Body of pancreas (tissue), 4 donors: ENCODE data around the gene PUS3. TPM values are rescaled to one million over a fixed set of nuclear protein-coding genes. Genes with fewer than 3 reads are reported as not detected.

Source experiments
- ATAC-seq: fragments of 150-250 bp; one replicate; pipeline ENCODE4 v1.9.1; 2016
- DNase-seq, 4 donors: peaks; one replicate each; pipeline ENCODE4 v3.0.0-alpha.2; 2019
- H3K27ac ChIP-seq, 4 donors: fragments of 200-600 bp; sonication (generic); 1 replicate in 3 of 4; 2 replicates in 1 of 4; pipeline versions ENCODE4 v1.5.1 to v1.6.1; 2016 to 2019; ENCODE audit warnings: mild to moderate bottlenecking in 1 of 4, mixed read lengths in 1 of 4, moderate library complexity in 1 of 4
- H3K27me3 ChIP-seq, 2 donors: fragments of 200-600 bp; sonication (generic); one replicate each; pipeline ENCODE4 v1.6.0; 2016; ENCODE audit warnings: mild to moderate bottlenecking in 1 of 2
- H3K36me3 ChIP-seq, 2 donors: fragments of 200-600 bp; sonication (generic); replicated peaks in 1 of 2; 2 replicates each; pipeline ENCODE4 v1.5.1; 2016; ENCODE audit warnings: low read depth in 2 of 2; ENCODE audit not compliant: insufficient read depth in 1 of 2
- H3K4me1 ChIP-seq: fragments of 200-600 bp; sonication (generic); one replicate; pipeline ENCODE4 v1.6.0; 2016
- H3K4me3 ChIP-seq, 2 donors: fragments of 200-600 bp; sonication (generic); 1 replicate in 1 of 2; 2 replicates in 1 of 2; pipeline ENCODE4 v1.5.1; 2016 to 2019
- H3K9me3 ChIP-seq, 3 donors: fragments of 200-600 bp; sonication (generic); 1 replicate in 2 of 3; 2 replicates in 1 of 3; pipeline ENCODE4 v1.5.1; 2016
- CTCF ChIP-seq, 7 experiments: fragments of 450-650 bp in 4 of 7; fragments of 200-600 bp in 3 of 7; sonication (generic) in 3 of 7; IDR thresholded peaks; one replicate each; pipeline ENCODE4 v1.5.1; 2016 to 2019; ENCODE audit warnings: antibody characterized with exemption in 7 of 7
- POLR2A ChIP-seq, 3 donors: fragments of 450-650 bp; IDR thresholded peaks; one replicate each; pipeline ENCODE4 v1.6.1; 2016; ENCODE audit warnings: antibody characterized with exemption in 3 of 3, mild to moderate bottlenecking in 2 of 3
- WGBS, 2 donors: methylation state at CpG; one replicate each; pipeline ENCODE4 v1.1.5; 2017; 5-methylcytosine and 5-hydroxymethylcytosine counted together
- intact Hi-C: fragments of 100-400 bp; cut with DNase I; formaldehyde crosslinking; loops from one replicate; pipeline ENCODE4 v1.15.1; 2023
- total RNA-seq, 2 donors: library from RNA; depleted of rRNA; stranded (reverse); fragments of >200 nt; gene quantifications; one replicate each; pipeline ENCODE4 v1.1.0, GENCODE V29; 2016

Gene PUS3
- total RNA-seq, 2 donors from 2014 or later: 1.6 to 9.6 TPM

GRCh38 chr11:125924384-125925007, 21.5 kb upstream of the PUS3 start:
- ATAC-seq: no peak
- intact Hi-C loops: loop anchor here (5.0 to 10.0 kb wide), 2 partner anchors 120 to 268 kb away; no protein-coding TSS in a partner anchor
- Histone ChIP-seq H3K36me3 (no peaks in the 10 kb centered on the region), H3K27me3 (peaks cover 0 to 4% of the 10 kb centered on the region in 2 donors), H3K27ac (no peak overlapping the region), H3K9me3 (no peaks in the 10 kb centered on the region), H3K4me3 (no peak overlapping the region), H3K4me1 (peaks cover 11% of the 10 kb centered on the region)
- no peak for TF ChIP-seq CTCF (IDR thresholded peaks at IDR 0.05)
- no peak for TF ChIP-seq POLR2A (IDR thresholded peaks at IDR 0.05)
- WGBS, 2 donors: 76 to 78% methylated on average over 9 of the region's 9 CpGs
- no peak for DNase-seq

GRCh38 chr11:125923633-125924032, 20.6 kb upstream of the PUS3 start:
- no peak for TF ChIP-seq CTCF (IDR thresholded peaks at IDR 0.05)
- TF ChIP-seq POLR2A (IDR thresholded peaks at IDR 0.05): no peak
- ATAC-seq: no peak
- peaks cover 11% of the 10 kb centered on the region for H3K4me1 ChIP-seq
- no peaks in the 10 kb centered on the region for H3K36me3 ChIP-seq
- H3K27me3 ChIP-seq: peaks cover 0 to 1% of the 10 kb centered on the region in 2 donors
- no peak for DNase-seq
- no peak overlapping the region for H3K4me3 ChIP-seq
- WGBS, 2 donors: 65 to 87% methylated on average over 8 of the region's 8 CpGs
- intact Hi-C loops: loop anchor here (5.0 to 10.0 kb wide), 2 partner anchors 121 to 269 kb away; no protein-coding TSS in a partner anchor
- H3K27ac ChIP-seq: no peak overlapping the region
- no peaks in the 10 kb centered on the region for H3K9me3 ChIP-seq

GRCh38 chr11:125923012-125923579, 20.1 kb upstream of the PUS3 start:
- WGBS, 2 donors: 3 to 4% methylated on average over 8 of the region's 8 CpGs
- DNase-seq: peak; percentile 66 to 77 (median 70)
- intact Hi-C loops: loop anchor here (5.0 to 10.0 kb wide), 2 partner anchors 122 to 269 kb away; no protein-coding TSS in a partner anchor
- H3K4me1 ChIP-seq: peaks cover 11% of the 10 kb centered on the region
- no peaks in the 10 kb centered on the region for H3K9me3 ChIP-seq
- ATAC-seq: peak; percentile 74
- H3K36me3 ChIP-seq: no peaks in the 10 kb centered on the region
- no peak for TF ChIP-seq POLR2A (IDR thresholded peaks at IDR 0.05)
- peak; percentile 54 to 81 (median 72) for TF ChIP-seq CTCF (IDR thresholded peaks at IDR 0.05)
- peaks cover 0 to 7% of the 10 kb centered on the region in 2 donors for H3K27me3 ChIP-seq
- H3K4me3 ChIP-seq: no peak overlapping the region
- H3K27ac ChIP-seq: no peak overlapping the region

GRCh38 chr11:125922156-125922555, 19.1 kb upstream of the PUS3 start:
- ATAC-seq (no peak), DNase-seq (no peak)
- 68 to 75% methylated on average over 3 of the region's 3 CpGs for WGBS, 2 donors
- peaks cover 11% of the 10 kb centered on the region for H3K4me1 ChIP-seq
- peaks cover 0 to 8% of the 10 kb centered on the region in 2 donors for H3K27me3 ChIP-seq
- no peak overlapping the region for H3K27ac ChIP-seq
- intact Hi-C loops: loop anchor here (5.0 to 10.0 kb wide), 2 partner anchors 123 to 270 kb away; no protein-coding TSS in a partner anchor
- H3K9me3 ChIP-seq: no peaks in the 10 kb centered on the region
- H3K4me3 ChIP-seq: no peak overlapping the region
- H3K36me3 ChIP-seq: no peaks in the 10 kb centered on the region
- TF ChIP-seq CTCF (IDR thresholded peaks at IDR 0.05) (no peak), POLR2A (IDR thresholded peaks at IDR 0.05) (no peak)
